Measurements from ENCODE around the gene PRSS38.
A peak's percentile ranks its signal among the peaks of the same experiment; 100 is the strongest.

Gene PRSS38

DNA sequence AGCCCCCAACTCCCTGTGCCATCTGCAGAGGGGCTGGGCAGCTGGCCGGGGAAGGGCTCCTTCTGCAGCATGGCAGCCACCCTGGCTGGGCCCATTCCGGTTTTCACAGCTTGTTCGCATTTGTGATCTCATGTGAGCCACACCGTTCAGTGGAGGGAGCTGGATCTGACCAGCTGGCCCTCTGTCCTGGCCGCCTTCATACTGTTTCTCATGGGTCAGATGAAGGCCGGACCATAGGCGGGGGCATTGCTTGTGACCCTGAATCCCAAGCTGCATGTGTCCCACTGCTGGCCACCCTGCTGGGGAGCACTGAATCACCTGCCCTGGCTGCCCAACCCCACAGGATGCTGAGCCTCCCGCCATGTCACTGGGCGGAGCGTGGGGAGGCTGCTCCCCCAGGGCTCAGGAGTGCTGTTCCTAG lies 36.4 kb upstream of the PRSS38 start:
- H3K23ac ChIP-seq (ENCODE audit: low read depth, low read length, poor library complexity) = peak overlapping the region; percentile 10
- H3K79me1 ChIP-seq (ENCODE audit: low read depth, low read length) = peaks cover 3% of the 10 kb centered on the region
- DNase-seq (ENCODE audit: low spot score) = no peak
- peaks cover 18 to 35% of the 10 kb centered on the region in 2 donors for H3K36me3 ChIP-seq (replicated peaks in 1 of 2; ENCODE audit: control insufficient read depth in 2 of 2, insufficient read depth in 2 of 2, low read length in 2 of 2)
- no peak overlapping the region for H4K8ac ChIP-seq (ENCODE audit: low read depth, low read length)
- no CpG with 5 or more reads among the region's 10 CpGs for WGBS, 2 donors (ENCODE audit: extremely low coverage in 2 of 2, insufficient read length in 2 of 2, insufficient replicate concordance in 1 of 2)
- no peak overlapping the region for H3K4me3 ChIP-seq (ENCODE audit: low read length in 2 of 2)
- H3K27me3 ChIP-seq (ENCODE audit: control insufficient read depth in 3 of 3, insufficient read depth in 3 of 3, low read depth in 1 of 3, low read length in 3 of 3) = no peaks in the 10 kb centered on the region
- no peak overlapping the region for H4K91ac ChIP-seq (ENCODE audit: low read depth, low read length, poor library complexity)
- H2BK120ac ChIP-seq (ENCODE audit: low read depth, low read length) = no peak overlapping the region
- no peak overlapping the region for H3K18ac ChIP-seq (ENCODE audit: low read length)
- H2BK12ac ChIP-seq (ENCODE audit: low read length) = no peak overlapping the region
- no peak overlapping the region for H3K14ac ChIP-seq (ENCODE audit: low read length)
- H2BK5ac ChIP-seq (ENCODE audit: low read length) = no peak overlapping the region
- H2BK15ac ChIP-seq (ENCODE audit: low read length) = no peak overlapping the region
- H2AFZ ChIP-seq (ENCODE audit: low read length) = no peak overlapping the region
- H2AK5ac ChIP-seq (ENCODE audit: low read depth, low read length) = no peak overlapping the region
- H3K4me1 ChIP-seq (ENCODE audit: control insufficient read depth in 2 of 2, insufficient read depth in 1 of 2, low read depth in 1 of 2, low read length in 2 of 2) = peaks cover 6 to 10% of the 10 kb centered on the region in 2 donors
- peaks cover 0 to 2% of the 10 kb centered on the region in 2 donors for H3K9me3 ChIP-seq (replicated peaks in 1 of 2; ENCODE audit: control insufficient read depth in 2 of 2, insufficient read depth in 1 of 2, low read depth in 1 of 2, low read length in 2 of 2)
- no peak overlapping the region for H3K4ac ChIP-seq (ENCODE audit: low read length)
- no peak overlapping the region for H3K9ac ChIP-seq (ENCODE audit: low read depth, low read length, poor library complexity)
- H3K4me2 ChIP-seq (ENCODE audit: insufficient read depth, low read length, poor library complexity, severe bottlenecking) = no peak overlapping the region
- no peak overlapping the region for H3K27ac ChIP-seq (replicated peaks; ENCODE audit: low read length)

DNA sequence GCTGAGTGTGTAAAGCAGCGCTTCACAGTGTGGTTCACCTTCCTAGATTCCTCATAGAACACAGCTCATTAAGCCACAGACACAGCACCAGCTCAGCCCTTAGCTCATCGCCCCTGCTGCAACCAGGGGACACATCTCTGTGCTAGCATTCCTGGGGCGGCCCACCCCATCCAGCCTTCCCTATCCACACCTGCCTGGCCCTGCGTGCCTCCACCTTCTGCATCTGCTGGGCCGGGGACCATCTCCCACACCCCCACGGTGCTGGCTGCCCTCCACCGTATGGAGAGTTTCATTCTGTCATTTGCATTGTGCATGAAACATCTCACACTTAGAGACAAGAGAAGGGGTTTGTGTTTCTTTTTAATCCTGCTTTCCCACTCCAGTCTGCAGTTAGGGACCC lies 35.8 kb upstream of the PRSS38 start:
- Histone ChIP-seq H2AK5ac (ENCODE audit: low read depth, low read length) (no peak overlapping the region), H3K27ac (replicated peaks; ENCODE audit: low read length) (no peak overlapping the region), H3K14ac (ENCODE audit: low read length) (no peak overlapping the region), H4K91ac (ENCODE audit: low read depth, low read length, poor library complexity) (no peak overlapping the region), H3K9me3 (replicated peaks in 1 of 2; ENCODE audit: control insufficient read depth in 2 of 2, insufficient read depth in 1 of 2, low read depth in 1 of 2, low read length in 2 of 2) (peaks cover 0 to 2% of the 10 kb centered on the region in 2 donors), H3K79me1 (ENCODE audit: low read depth, low read length) (peaks cover 3% of the 10 kb centered on the region), H3K27me3 (ENCODE audit: control insufficient read depth in 3 of 3, insufficient read depth in 3 of 3, low read depth in 1 of 3, low read length in 3 of 3) (no peaks in the 10 kb centered on the region), H3K4me2 (ENCODE audit: insufficient read depth, low read length, poor library complexity, severe bottlenecking) (no peak overlapping the region), H3K18ac (ENCODE audit: low read length) (peak overlapping the region; percentile 57), H4K8ac (ENCODE audit: low read depth, low read length) (no peak overlapping the region), H3K4ac (ENCODE audit: low read length) (no peak overlapping the region), H3K9ac (ENCODE audit: low read depth, low read length, poor library complexity) (no peak overlapping the region), H2BK12ac (ENCODE audit: low read length) (no peak overlapping the region), H2BK5ac (ENCODE audit: low read length) (no peak overlapping the region), H3K36me3 (replicated peaks in 1 of 2; ENCODE audit: control insufficient read depth in 2 of 2, insufficient read depth in 2 of 2, low read length in 2 of 2) (peaks cover 15 to 28% of the 10 kb centered on the region in 2 donors), H2BK15ac (ENCODE audit: low read length) (no peak overlapping the region), H2BK120ac (ENCODE audit: low read depth, low read length) (no peak overlapping the region), H3K4me1 (ENCODE audit: control insufficient read depth in 2 of 2, insufficient read depth in 1 of 2, low read depth in 1 of 2, low read length in 2 of 2) (peaks cover 6 to 10% of the 10 kb centered on the region in 2 donors), H3K23ac (ENCODE audit: low read depth, low read length, poor library complexity) (no peak overlapping the region), H2AFZ (ENCODE audit: low read length) (no peak overlapping the region), H3K4me3 (ENCODE audit: low read length in 2 of 2) (no peak overlapping the region)
- WGBS, 2 donors (ENCODE audit: extremely low coverage in 2 of 2, insufficient read length in 2 of 2, insufficient replicate concordance in 1 of 2) = no CpG with 5 or more reads among the region's 7 CpGs
- no peak for DNase-seq (ENCODE audit: low spot score)

DNA sequence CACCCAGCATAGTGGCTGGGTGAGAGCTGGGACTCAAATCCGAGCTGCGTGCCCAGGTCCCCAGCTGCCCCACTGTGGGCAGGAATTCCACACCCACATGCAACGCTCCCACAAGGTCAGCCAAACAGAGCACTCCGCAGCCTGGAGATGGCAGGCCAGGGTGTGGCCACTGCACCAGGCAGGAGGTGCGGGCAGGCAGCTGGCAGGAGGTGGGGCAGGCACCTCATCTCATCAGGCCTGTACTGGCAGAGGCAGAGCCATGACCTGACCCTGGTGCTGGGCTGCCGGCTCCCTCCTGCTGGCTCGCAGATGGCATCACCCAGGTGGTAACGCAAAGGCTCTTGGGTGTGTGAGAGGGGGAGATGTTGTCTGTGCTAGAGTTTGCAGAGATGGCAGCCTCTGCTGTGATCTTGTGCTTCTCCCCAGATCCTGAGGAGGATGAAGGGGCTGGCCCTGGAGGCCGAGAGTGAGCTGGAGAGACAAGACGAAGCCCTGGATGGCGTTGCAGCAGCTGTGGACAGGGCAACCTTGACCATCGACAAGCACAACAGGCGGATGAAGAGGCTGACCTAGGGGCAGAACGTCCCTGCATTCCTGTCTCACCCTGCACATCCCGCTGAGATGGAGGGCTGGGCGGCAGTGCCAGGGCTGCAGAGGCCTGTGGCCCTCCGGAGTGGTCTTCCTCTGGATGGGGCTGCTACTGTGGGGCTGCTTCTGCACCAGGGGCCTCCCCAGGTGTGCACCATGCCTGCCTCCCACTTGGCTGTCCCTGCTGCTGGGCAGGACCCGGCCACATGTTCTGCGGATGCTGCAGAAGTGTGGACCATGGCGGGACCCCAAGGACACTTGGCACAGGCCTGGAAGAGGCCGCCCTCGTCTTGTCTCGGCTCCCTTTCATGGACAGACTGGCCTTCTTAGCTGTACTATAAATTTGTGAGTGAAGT lies 35.1 kb upstream of the PRSS38 start:
- H3K14ac ChIP-seq (ENCODE audit: low read length) = no peak overlapping the region
- H3K9me3 ChIP-seq (replicated peaks in 1 of 2; ENCODE audit: control insufficient read depth in 2 of 2, insufficient read depth in 1 of 2, low read depth in 1 of 2, low read length in 2 of 2) = peaks cover 0 to 2% of the 10 kb centered on the region in 2 donors
- WGBS, 2 donors (ENCODE audit: extremely low coverage in 2 of 2, insufficient read length in 2 of 2, insufficient replicate concordance in 1 of 2) = no CpG with 5 or more reads among the region's 23 CpGs
- H3K27me3 ChIP-seq (ENCODE audit: control insufficient read depth in 3 of 3, insufficient read depth in 3 of 3, low read depth in 1 of 3, low read length in 3 of 3) = no peaks in the 10 kb centered on the region
- no peak overlapping the region for H3K4me3 ChIP-seq (ENCODE audit: low read length in 2 of 2)
- no peak for DNase-seq (ENCODE audit: low spot score)
- H3K4me1 ChIP-seq (ENCODE audit: control insufficient read depth in 2 of 2, insufficient read depth in 1 of 2, low read depth in 1 of 2, low read length in 2 of 2) = peaks cover 6 to 10% of the 10 kb centered on the region in 2 donors
- H3K23ac ChIP-seq (ENCODE audit: low read depth, low read length, poor library complexity) = peak overlapping the region; percentile 43
- H2AFZ ChIP-seq (ENCODE audit: low read length) = no peak overlapping the region
- H2BK5ac ChIP-seq (ENCODE audit: low read length) = peak overlapping the region; percentile 53
- no peak overlapping the region for H2BK15ac ChIP-seq (ENCODE audit: low read length)
- H3K27ac ChIP-seq (replicated peaks; ENCODE audit: low read length) = no peak overlapping the region
- no peak overlapping the region for H3K4ac ChIP-seq (ENCODE audit: low read length)
- H3K18ac ChIP-seq (ENCODE audit: low read length) = peak overlapping the region; percentile 28
- no peak overlapping the region for H2AK5ac ChIP-seq (ENCODE audit: low read depth, low read length)
- peak overlapping the region; percentile 41 for H2BK12ac ChIP-seq (ENCODE audit: low read length)
- peaks cover 15 to 26% of the 10 kb centered on the region in 2 donors for H3K36me3 ChIP-seq (replicated peaks in 1 of 2; ENCODE audit: control insufficient read depth in 2 of 2, insufficient read depth in 2 of 2, low read length in 2 of 2)
- no peak overlapping the region for H4K8ac ChIP-seq (ENCODE audit: low read depth, low read length)
- H3K79me1 ChIP-seq (ENCODE audit: low read depth, low read length) = peaks cover 3% of the 10 kb centered on the region
- no peak overlapping the region for H3K4me2 ChIP-seq (ENCODE audit: insufficient read depth, low read length, poor library complexity, severe bottlenecking)
- no peak overlapping the region for H4K91ac ChIP-seq (ENCODE audit: low read depth, low read length, poor library complexity)
- peak overlapping the region; percentile 31 for H2BK120ac ChIP-seq (ENCODE audit: low read depth, low read length)
- peak overlapping the region; percentile 21 for H3K9ac ChIP-seq (ENCODE audit: low read depth, low read length, poor library complexity)

DNA sequence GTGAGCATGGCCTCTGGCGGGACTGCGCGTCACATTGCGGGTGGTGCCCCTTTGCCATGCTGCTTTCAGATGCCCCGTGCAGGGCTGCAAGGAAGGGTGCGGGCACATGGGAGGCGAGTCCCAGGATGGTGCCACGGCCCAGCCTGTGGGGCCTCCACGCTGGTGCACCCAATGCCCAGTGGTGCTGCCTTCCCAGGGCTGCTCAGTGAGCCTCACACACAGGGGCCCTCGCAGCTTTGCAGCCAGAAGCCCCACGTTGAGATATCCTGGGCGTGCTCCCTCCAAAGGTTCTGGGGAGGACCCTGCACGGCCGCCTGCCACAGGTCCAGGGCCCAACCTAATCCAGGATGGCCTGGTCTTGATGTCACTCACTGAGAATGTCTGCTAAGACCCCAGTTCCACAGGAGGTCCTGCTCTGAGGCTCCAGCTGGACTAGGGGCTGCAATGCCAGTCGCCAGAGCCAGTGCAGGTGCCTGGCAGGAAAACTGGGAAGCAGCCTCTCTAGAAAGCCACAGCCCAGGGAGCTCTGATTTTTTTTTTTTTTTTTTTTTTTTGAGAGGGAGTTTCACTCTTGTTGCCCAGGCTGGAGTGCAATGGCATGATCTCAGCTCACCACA lies 34.1 kb upstream of the PRSS38 start:
- H3K4me1 ChIP-seq (ENCODE audit: control insufficient read depth in 2 of 2, insufficient read depth in 1 of 2, low read depth in 1 of 2, low read length in 2 of 2) = peaks cover 2% of the 10 kb centered on the region in 2 donors
- no peak overlapping the region for H3K27ac ChIP-seq (replicated peaks; ENCODE audit: low read length)
- no peak overlapping the region for H3K23ac ChIP-seq (ENCODE audit: low read depth, low read length, poor library complexity)
- no peak overlapping the region for H3K9ac ChIP-seq (ENCODE audit: low read depth, low read length, poor library complexity)
- H2BK120ac ChIP-seq (ENCODE audit: low read depth, low read length) = no peak overlapping the region
- H3K4me3 ChIP-seq (ENCODE audit: low read length in 2 of 2) = peak overlapping the region in 1 of 2 donors; percentile 46
- no peak overlapping the region for H3K14ac ChIP-seq (ENCODE audit: low read length)
- WGBS, 2 donors (ENCODE audit: extremely low coverage in 2 of 2, insufficient read length in 2 of 2, insufficient replicate concordance in 1 of 2) = no CpG with 5 or more reads among the region's 15 CpGs
- H4K8ac ChIP-seq (ENCODE audit: low read depth, low read length) = no peak overlapping the region
- H2BK15ac ChIP-seq (ENCODE audit: low read length) = no peak overlapping the region
- H2AK5ac ChIP-seq (ENCODE audit: low read depth, low read length) = no peak overlapping the region
- H3K27me3 ChIP-seq (ENCODE audit: control insufficient read depth in 3 of 3, insufficient read depth in 3 of 3, low read depth in 1 of 3, low read length in 3 of 3) = peaks cover 0 to 8% (median 7%) of the 10 kb centered on the region in 3 experiments
- H2BK5ac ChIP-seq (ENCODE audit: low read length) = no peak overlapping the region
- H3K79me1 ChIP-seq (ENCODE audit: low read depth, low read length) = peaks cover 3% of the 10 kb centered on the region
- DNase-seq (ENCODE audit: low spot score) = no peak
- H4K91ac ChIP-seq (ENCODE audit: low read depth, low read length, poor library complexity) = no peak overlapping the region
- H3K36me3 ChIP-seq (replicated peaks in 1 of 2; ENCODE audit: control insufficient read depth in 2 of 2, insufficient read depth in 2 of 2, low read length in 2 of 2) = peaks cover 13 to 21% of the 10 kb centered on the region in 2 donors
- peaks cover 0 to 2% of the 10 kb centered on the region in 2 donors for H3K9me3 ChIP-seq (replicated peaks in 1 of 2; ENCODE audit: control insufficient read depth in 2 of 2, insufficient read depth in 1 of 2, low read depth in 1 of 2, low read length in 2 of 2)
- no peak overlapping the region for H2BK12ac ChIP-seq (ENCODE audit: low read length)
- H2AFZ ChIP-seq (ENCODE audit: low read length) = no peak overlapping the region
- no peak overlapping the region for H3K18ac ChIP-seq (ENCODE audit: low read length)
- H3K4me2 ChIP-seq (ENCODE audit: insufficient read depth, low read length, poor library complexity, severe bottlenecking) = no peak overlapping the region
- H3K4ac ChIP-seq (ENCODE audit: low read length) = no peak overlapping the region

Data from neuronal stem cell (in vitro differentiated cells).